AG04449 (cell line): Measurements from ENCODE around the gene TSPAN9.

Source experiments
- CTCF ChIA-PET: fragments of 350-600 bp; formaldehyde crosslinking; extraction: SDS; loops from one replicate; lab custom pipeline; 2021; ENCODE audit warnings: antibody characterized with exemption; lab: Yijun Ruan, JAX
- POLR2A ChIA-PET: fragments of 400-600, 350-600 bp; formaldehyde crosslinking; extraction: SDS; loops from one replicate; lab custom pipeline; 2020; ENCODE audit warnings: antibody characterized with exemption, inconsistent platforms; lab: Yijun Ruan, JAX
- DNase-seq: peaks from one replicate; pipeline ENCODE4 v3.0.0-alpha.2; 2010; ENCODE audit warnings: low read depth, low spot score
- H3K4me3 ChIP-seq: 2 replicates; pipeline ENCODE4 v1.5.1; 2011; ENCODE audit warnings: low read depth, mild to moderate bottlenecking, control low read depth, low read length
- TF ChIP-seq, protein P1 (sequence below): IDR thresholded peaks from one replicate; pipeline ENCODE4 v1.5.1; 2011; ENCODE audit warnings: mild to moderate bottlenecking, moderate library complexity, low read length, control low read depth, inconsistent platforms; ENCODE audit not compliant: insufficient read depth; ENCODE audit errors: missing control alignments

TSPAN9 gene

DNA sequence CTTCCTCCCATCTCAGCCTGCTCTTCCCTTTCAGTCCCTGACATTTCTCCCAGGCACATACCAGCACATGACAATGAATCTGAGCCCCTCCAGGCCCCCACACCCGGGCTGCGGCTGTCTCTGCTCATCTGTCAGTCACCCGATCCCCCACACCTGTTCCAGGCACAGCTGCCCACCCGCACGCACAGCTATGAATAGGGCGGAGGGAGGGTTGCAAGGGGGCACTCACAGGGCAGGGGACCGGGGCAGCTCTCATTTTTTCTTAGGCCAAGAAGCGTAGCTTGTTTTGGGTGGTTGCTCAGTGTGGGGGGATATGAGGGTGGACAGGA is 43.7 kb upstream of the TSPAN9 start:
- POLR2A ChIA-PET: no interaction called here
- DNase-seq: no peak
- no peak overlapping the region for H3K4me3 ChIP-seq
- TF ChIP-seq, protein P1, sequence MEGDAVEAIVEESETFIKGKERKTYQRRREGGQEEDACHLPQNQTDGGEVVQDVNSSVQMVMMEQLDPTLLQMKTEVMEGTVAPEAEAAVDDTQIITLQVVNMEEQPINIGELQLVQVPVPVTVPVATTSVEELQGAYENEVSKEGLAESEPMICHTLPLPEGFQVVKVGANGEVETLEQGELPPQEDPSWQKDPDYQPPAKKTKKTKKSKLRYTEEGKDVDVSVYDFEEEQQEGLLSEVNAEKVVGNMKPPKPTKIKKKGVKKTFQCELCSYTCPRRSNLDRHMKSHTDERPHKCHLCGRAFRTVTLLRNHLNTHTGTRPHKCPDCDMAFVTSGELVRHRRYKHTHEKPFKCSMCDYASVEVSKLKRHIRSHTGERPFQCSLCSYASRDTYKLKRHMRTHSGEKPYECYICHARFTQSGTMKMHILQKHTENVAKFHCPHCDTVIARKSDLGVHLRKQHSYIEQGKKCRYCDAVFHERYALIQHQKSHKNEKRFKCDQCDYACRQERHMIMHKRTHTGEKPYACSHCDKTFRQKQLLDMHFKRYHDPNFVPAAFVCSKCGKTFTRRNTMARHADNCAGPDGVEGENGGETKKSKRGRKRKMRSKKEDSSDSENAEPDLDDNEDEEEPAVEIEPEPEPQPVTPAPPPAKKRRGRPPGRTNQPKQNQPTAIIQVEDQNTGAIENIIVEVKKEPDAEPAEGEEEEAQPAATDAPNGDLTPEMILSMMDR: no peak
- CTCF ChIA-PET: interaction anchor here (1.0 to 5.0 kb wide), 23 partner anchors 9 to 188 kb away, joined by 3 to 40 read pairs (median 7); no protein-coding TSS in a partner anchor

DNA sequence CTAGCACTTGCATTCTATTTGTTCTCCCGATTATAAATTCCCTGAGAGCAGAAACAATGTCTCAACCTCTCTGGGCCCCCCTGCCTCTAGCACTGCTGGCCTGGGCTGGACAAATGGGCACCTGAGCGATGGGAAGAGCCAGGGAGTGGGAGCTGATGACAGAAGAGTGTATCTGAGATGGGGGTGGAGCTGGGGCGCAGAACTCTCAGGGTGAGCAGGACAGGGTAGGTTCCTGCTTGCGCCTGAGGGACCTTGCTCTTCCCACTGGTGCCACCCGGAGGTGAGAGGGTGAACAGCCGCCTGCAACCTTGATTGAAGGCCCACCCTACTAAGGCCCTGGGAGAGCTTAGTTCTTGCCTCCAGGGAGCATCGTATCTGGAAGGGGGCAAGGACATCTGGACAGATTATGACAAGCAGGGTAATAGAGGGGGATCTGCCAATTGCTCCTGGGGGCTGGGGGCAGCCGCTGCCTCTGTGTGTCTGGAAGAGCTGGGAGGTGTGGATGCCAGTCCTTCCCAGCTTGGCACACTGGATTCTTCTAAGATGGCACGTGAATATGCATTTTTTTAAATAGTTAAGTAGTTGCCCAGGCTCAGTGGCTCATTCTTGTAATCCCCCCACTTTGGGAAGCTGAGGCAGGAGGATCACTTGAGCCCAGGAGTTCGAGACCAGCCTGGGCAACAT is 43.0 kb upstream of the TSPAN9 start:
- DNase-seq: peak; percentile 17
- no peak overlapping the region for H3K4me3 ChIP-seq
- TF ChIP-seq, protein P1: peak; percentile 88
- CTCF ChIA-PET: interaction anchor here (0.6 to 5.0 kb wide), 38 partner anchors 8 to 294 kb away, joined by 3 to 40 read pairs (median 5); partner anchors contain the start of gene TULP3
- POLR2A ChIA-PET: interaction anchor here (0.6 to 1.0 kb wide), 2 partner anchors 121 to 222 kb away, joined by 3 read pairs; partner anchors contain the start of gene ITFG2

DNA sequence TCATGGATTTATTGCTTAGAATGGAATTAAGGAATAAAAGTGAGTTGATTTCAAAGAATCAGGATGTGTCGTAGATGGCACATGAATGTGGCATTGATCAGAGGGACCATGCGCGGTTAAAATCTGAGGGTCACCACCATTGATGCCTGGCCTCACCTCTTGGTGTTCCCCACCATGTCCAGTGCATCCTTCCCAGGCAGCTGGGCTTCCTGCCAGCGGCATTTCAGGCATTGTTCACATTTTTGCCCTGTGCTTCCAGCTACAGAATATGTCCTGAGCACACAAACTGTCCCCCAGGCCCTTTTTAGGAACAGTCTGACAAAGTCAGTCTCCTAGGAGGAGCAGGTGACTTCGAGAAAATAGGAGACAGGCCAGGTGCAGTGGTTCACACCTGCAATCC is 42.0 kb upstream of the TSPAN9 start:
- CTCF ChIA-PET: interaction anchor here (0.6 to 5.0 kb wide), 19 partner anchors 9 to 366 kb away, joined by 3 to 40 read pairs (median 7); partner anchors contain the start of gene TULP3

DNA sequence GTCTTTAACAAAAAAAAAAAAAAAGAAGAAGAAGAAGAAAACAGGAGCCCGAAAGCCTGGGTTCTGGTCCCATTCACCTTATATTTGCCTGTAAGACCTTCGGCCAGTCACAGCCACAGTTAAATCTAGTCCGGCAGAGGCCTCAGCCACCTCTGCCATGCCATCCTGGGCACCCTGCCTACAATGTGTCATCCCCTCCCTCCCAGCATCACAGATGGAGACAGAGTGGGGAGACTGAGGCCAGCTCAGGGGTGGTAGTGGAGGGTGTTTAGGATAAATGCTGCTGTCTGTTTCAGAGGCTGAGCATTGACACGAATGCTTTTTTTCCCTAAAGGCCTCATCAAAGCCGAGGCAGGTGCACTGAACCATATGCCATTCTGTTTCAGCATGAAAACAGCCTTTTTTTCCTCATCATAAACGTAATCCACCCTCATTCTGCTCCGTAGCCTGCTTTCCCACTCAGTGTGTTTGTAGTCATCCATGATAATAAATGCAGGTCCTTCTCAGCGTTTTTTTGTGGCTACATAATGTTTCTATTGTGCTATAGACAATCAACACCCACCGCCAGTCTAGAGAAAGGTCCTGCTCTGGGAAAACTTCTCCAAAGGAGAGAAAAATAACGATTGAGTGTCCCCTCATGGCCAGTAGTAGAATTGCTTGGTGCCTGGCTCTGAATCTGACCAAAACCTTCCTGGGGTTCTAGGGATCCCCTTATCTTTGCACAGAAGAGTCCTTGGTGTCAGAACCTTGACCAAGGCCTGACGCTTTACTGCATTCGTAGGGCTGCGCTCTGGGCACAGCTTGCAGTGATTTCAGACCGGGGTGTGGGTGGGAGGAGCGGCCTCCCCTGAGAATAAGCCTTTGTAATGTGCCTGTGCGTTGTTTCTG is 41.1 kb upstream of the TSPAN9 start:
- ChIA-PET CTCF (interaction anchor here (0.6 to 5.0 kb wide), 10 partner anchors 8 to 190 kb away, joined by 3 to 40 read pairs (median 6); no protein-coding TSS in a partner anchor), POLR2A (no interaction called here)
- no peak overlapping the region for H3K4me3 ChIP-seq
- no peak for DNase-seq
- TF ChIP-seq, protein P1: peak; percentile 31

More for the DNA sequence above, 42.0 kb upstream of the TSPAN9 start:
- POLR2A ChIA-PET: no interaction called here
- no peak for DNase-seq
- no peak overlapping the region for H3K4me3 ChIP-seq
- TF ChIP-seq, protein P1: no peak

DNA sequence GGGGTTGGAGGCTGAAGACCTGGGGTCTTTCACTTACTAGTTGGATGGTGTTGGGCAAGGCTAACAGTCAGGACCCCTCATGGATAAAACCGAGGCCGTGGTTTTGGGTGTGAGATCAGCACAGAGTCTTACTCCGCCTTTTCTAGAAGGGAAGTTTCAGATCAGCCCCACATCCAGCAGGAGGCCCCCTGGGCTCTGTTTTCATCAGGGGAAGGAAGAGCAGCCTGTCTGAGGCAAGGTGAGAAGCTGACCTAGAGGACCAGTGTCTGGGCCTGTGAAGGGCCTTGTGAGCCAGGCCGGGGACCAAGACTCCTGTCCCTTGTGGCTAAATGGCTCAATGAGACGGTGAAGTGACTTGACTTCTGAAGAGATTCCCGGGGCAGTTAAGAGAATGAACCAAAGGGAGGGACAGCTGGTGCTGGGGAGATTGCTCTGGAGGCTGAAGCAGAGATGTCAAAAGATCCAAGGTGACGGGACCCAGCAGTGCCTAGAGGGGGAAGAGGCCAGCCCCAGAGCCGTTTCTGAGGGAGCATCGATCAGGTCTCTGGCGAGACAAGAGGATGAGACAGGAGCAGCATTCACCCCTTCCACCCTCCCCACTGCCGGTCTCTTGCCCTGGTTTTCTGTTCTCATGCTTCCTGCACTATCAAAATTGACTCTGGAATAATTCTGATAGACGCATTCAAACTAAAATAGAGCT is 40.1 kb upstream of the TSPAN9 start:
- TF ChIP-seq, protein P1: no peak
- ChIA-PET POLR2A (no interaction called here), CTCF (interaction anchor here (0.9 to 2.2 kb wide), 4 partner anchors 152 to 191 kb away, joined by 3 to 4 read pairs (median 4); no protein-coding TSS in a partner anchor)

More for the DNA sequence above, 40.1 kb upstream of the TSPAN9 start:
- no peak for DNase-seq
- no peak overlapping the region for H3K4me3 ChIP-seq
